ENCODE data around the gene TAS1R2.

Gene TAS1R2

GRCh38 chr1:18901952-18902522 lies 42.6 kb upstream of the TAS1R2 start:
- in situ Hi-C loops (cut with MboI; ENCODE audit: low pct_unique_long_range_greater_than_20kb, low sequenced_read_pairs, unreplicated experiment): loop anchor here (10.0 kb wide), 1 partner anchor 203 kb away; no protein-coding TSS in a partner anchor
- DNase-seq (ENCODE audit: low spot score): peak; percentile 52

GRCh38 chr1:18901147-18901951 lies 41.9 kb upstream of the TAS1R2 start:
- TF ChIP-seq, protein P1, sequence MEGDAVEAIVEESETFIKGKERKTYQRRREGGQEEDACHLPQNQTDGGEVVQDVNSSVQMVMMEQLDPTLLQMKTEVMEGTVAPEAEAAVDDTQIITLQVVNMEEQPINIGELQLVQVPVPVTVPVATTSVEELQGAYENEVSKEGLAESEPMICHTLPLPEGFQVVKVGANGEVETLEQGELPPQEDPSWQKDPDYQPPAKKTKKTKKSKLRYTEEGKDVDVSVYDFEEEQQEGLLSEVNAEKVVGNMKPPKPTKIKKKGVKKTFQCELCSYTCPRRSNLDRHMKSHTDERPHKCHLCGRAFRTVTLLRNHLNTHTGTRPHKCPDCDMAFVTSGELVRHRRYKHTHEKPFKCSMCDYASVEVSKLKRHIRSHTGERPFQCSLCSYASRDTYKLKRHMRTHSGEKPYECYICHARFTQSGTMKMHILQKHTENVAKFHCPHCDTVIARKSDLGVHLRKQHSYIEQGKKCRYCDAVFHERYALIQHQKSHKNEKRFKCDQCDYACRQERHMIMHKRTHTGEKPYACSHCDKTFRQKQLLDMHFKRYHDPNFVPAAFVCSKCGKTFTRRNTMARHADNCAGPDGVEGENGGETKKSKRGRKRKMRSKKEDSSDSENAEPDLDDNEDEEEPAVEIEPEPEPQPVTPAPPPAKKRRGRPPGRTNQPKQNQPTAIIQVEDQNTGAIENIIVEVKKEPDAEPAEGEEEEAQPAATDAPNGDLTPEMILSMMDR (IDR thresholded peaks at IDR 0.05; ENCODE audit: extremely low read depth, insufficient read depth, missing control alignments): no peak
- no peak for DNase-seq (ENCODE audit: low spot score)
- in situ Hi-C loops (cut with MboI; ENCODE audit: low pct_unique_long_range_greater_than_20kb, low sequenced_read_pairs, unreplicated experiment): loop anchor here (10.0 kb wide), 1 partner anchor 203 kb away; no protein-coding TSS in a partner anchor

More at GRCh38 chr1:18901952-18902522, 42.6 kb upstream of the TAS1R2 start:
- TF ChIP-seq, protein P1 (IDR thresholded peaks at IDR 0.05; ENCODE audit: extremely low read depth, insufficient read depth, missing control alignments): no peak

DNA sequence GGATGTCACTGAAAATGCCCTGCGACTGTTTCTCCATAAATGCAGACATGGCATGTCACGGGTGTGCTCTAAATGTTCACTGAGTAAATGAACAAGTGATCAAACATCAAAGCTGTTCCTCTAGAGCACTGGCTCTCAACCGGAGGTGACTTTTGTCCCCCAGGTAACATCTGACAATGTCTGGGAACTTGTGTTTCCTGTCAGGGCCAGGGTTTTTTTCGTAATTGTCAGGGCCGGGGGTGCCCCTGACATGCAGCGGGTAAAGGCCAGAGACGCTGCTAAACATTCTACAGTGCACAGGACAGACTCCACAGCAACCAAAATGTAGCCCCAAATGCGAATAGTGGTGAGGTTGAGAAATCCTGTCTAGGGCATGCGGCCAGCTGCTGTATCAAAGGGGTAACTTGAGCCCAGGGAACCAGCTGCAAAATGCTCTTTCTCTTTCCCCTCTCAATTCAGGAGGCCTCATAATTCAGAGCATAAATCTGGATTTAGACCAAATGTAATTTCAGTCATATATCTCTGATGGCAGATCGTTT lies 40.9 kb upstream of the TAS1R2 start:
- in situ Hi-C loops (cut with MboI; ENCODE audit: low pct_unique_long_range_greater_than_20kb, low sequenced_read_pairs, unreplicated experiment): loop anchor here (10.0 kb wide), 1 partner anchor 204 kb away; no protein-coding TSS in a partner anchor
- TF ChIP-seq, protein P1 (IDR thresholded peaks at IDR 0.05; ENCODE audit: extremely low read depth, insufficient read depth, missing control alignments): no peak
- DNase-seq (ENCODE audit: low spot score): no peak

DNA sequence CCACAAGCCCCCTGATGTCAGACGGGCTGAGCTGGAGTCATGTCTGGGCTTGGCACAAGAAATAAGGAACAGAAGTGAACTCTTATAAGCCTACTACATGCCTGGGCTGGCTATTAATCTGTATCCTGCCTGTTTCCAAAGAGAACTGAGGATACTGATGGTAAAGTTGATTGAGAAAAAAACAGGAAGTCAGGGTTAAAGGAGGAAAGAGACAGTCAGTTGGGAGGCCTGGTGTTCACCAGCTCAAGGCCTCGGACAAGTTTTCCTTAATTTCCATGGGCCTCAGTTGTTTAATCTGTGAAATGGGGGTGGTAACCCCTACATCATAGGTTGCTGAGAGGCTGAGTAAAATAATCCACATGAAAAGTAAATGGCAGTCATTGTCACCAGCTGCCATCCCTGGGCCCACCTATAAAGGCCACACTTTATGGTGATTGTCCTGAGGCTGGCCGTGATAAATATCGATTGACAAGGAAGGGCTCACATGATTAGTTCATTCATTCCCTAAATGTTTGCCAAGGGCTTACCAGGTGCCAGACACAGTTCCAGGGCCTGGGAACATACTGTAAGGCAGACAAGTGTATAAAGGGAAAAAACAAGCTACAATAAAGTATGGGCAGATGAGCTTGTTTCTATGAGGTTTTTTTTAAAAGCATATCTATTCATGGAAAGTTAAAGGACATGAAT lies 40.0 kb upstream of the TAS1R2 start:
- in situ Hi-C loops (cut with MboI; ENCODE audit: low pct_unique_long_range_greater_than_20kb, low sequenced_read_pairs, unreplicated experiment): loop anchor here (10.0 kb wide), 1 partner anchor 205 kb away; no protein-coding TSS in a partner anchor
- TF ChIP-seq, protein P1 (IDR thresholded peaks at IDR 0.05; ENCODE audit: extremely low read depth, insufficient read depth, missing control alignments): no peak
- DNase-seq (ENCODE audit: low spot score): no peak

GRCh38 chr1:18898567-18898966 lies 39.1 kb upstream of the TAS1R2 start:
- no peak for DNase-seq (ENCODE audit: low spot score)
- TF ChIP-seq, protein P1 (IDR thresholded peaks at IDR 0.05; ENCODE audit: extremely low read depth, insufficient read depth, missing control alignments): no peak
- in situ Hi-C loops (cut with MboI; ENCODE audit: low pct_unique_long_range_greater_than_20kb, low sequenced_read_pairs, unreplicated experiment): no loop called here

DNA sequence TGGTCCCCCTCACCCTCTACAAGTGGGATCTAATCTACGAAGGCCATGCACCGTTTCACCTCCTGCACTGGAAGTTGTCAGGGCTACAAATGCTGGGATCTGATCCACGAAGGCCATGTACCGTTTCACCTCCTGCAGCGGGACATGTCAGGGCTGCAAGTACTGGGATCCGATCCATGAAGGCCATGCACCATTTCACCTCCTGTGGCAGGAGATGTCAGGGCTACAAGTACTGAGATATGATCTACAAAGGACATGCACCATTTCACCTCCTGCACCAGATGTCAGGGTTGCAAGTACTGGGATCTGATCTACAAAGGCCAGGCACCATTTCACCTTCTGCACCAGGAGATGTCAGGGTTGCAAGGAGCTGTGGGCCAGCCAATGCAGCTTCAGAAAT lies 35.9 kb upstream of the TAS1R2 start:
- no peak for DNase-seq (ENCODE audit: low spot score)
- TF ChIP-seq, protein P1 (IDR thresholded peaks at IDR 0.05; ENCODE audit: extremely low read depth, insufficient read depth, missing control alignments): no peak
- in situ Hi-C loops (cut with MboI; ENCODE audit: low pct_unique_long_range_greater_than_20kb, low sequenced_read_pairs, unreplicated experiment): no loop called here
